ENCODE data around the gene MMS19.

DNA sequence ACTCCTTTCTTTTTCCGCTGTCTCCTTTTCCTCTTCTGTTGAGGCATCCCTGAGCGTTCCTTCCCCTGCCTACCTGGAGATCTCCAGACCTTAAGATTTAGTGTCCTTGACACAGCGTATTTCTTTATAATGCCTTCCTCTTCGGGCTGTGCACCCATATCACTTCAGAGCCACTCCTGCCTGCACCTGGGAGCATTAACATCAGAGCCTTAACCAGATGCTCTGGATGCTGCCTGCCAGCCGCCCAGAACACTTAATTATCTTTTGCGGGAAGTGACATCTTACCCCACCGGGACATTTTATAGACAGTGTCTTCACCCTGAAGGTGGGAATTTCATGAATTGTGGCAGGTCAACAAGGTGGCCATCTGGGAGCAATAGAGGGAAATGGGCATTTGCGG, 24.7 kb upstream of the MMS19 start:
- no peak for TF ChIP-seq EZH2phosphoT487 (conservative IDR thresholded peaks at IDR 0.05; ENCODE audit: low read length)
- TF ChIP-seq, protein P1, sequence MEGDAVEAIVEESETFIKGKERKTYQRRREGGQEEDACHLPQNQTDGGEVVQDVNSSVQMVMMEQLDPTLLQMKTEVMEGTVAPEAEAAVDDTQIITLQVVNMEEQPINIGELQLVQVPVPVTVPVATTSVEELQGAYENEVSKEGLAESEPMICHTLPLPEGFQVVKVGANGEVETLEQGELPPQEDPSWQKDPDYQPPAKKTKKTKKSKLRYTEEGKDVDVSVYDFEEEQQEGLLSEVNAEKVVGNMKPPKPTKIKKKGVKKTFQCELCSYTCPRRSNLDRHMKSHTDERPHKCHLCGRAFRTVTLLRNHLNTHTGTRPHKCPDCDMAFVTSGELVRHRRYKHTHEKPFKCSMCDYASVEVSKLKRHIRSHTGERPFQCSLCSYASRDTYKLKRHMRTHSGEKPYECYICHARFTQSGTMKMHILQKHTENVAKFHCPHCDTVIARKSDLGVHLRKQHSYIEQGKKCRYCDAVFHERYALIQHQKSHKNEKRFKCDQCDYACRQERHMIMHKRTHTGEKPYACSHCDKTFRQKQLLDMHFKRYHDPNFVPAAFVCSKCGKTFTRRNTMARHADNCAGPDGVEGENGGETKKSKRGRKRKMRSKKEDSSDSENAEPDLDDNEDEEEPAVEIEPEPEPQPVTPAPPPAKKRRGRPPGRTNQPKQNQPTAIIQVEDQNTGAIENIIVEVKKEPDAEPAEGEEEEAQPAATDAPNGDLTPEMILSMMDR (IDR thresholded peaks at IDR 0.05; ENCODE audit: insufficient read depth, low read length, poor library complexity, severe bottlenecking) = no peak

Data from SU-DHL-6 (cell line).